Effector memory CD4-positive, alpha-beta T cell (primary cell): ENCODE results near the gene TPP2.

Experiments used
- DNase-seq, 3 donors: peaks; one replicate each; pipeline ENCODE4 v3.0.0-alpha.2; 2020
- H3K27ac ChIP-seq: 2 replicates; pipeline ENCODE4 v1.7.0; 2013; ENCODE audit warnings: mild to moderate bottlenecking, low read length, moderate library complexity; ENCODE audit not compliant: insufficient read depth, poor library complexity, severe bottlenecking
- H3K27me3 ChIP-seq: replicated peaks from 2 replicates; pipeline ENCODE4 v1.7.0; 2013; ENCODE audit warnings: mild to moderate bottlenecking, low read length; ENCODE audit not compliant: insufficient read depth, control insufficient read depth, poor library complexity, severe bottlenecking
- H3K36me3 ChIP-seq: 2 replicates; pipeline ENCODE4 v1.7.0; 2013; ENCODE audit warnings: mild to moderate bottlenecking, low read length, moderate library complexity; ENCODE audit not compliant: control insufficient read depth, insufficient read depth
- H3K4me1 ChIP-seq: 2 replicates; pipeline ENCODE4 v1.7.0; 2013; ENCODE audit warnings: low read length, mild to moderate bottlenecking; ENCODE audit not compliant: control insufficient read depth, insufficient read depth, poor library complexity, severe bottlenecking
- H3K4me3 ChIP-seq: 2 replicates; pipeline ENCODE4 v1.7.0; 2013; ENCODE audit warnings: low read length, low read depth, mild to moderate bottlenecking; ENCODE audit not compliant: insufficient read depth, poor library complexity, severe bottlenecking
- H3K9me3 ChIP-seq: 2 replicates; pipeline ENCODE4 v1.7.0; 2013; ENCODE audit warnings: mild to moderate bottlenecking, low read length, moderate library complexity; ENCODE audit not compliant: control insufficient read depth

TPP2 gene

DNA sequence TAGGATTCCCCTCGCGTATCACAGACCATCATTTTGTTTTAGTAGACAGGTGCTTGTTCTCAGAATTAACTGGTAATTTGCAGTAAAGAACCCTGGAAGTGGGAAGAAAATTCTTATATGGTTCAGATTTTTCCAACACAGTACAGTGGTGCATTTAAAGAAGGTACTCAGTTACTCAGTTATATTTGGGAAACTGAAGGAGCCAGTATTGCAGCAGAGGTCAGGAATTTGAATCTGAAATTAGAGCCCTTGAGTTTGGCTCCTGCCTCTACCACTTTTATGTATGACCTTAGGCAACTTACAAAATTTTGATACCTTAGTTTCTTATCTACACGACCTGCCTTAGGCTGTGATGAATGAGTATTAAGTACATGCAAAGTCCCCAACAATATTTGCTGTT is 78.3 kb downstream of the TPP2 start:
- peaks cover 56% of the 10 kb centered on the region for H3K36me3 ChIP-seq
- H3K9me3 ChIP-seq, result no peaks in the 10 kb centered on the region

GRCh38 chr13:102677122-102677521 is 80.3 kb downstream of the TPP2 start:
- no peaks in the 10 kb centered on the region for H3K27me3 ChIP-seq
- no peak for DNase-seq
- H3K36me3 ChIP-seq, result peaks cover 53% of the 10 kb centered on the region
- no peaks in the 10 kb centered on the region for H3K9me3 ChIP-seq
- no peaks in the 10 kb centered on the region for H3K4me1 ChIP-seq
- no peak overlapping the region for H3K4me3 ChIP-seq
- H3K27ac ChIP-seq, result no peak overlapping the region

More for the DNA sequence above, 78.3 kb downstream of the TPP2 start:
- DNase-seq, result no peak
- Histone ChIP-seq H3K4me3 (no peak overlapping the region), H3K27me3 (no peaks in the 10 kb centered on the region), H3K27ac (no peak overlapping the region), H3K4me1 (no peaks in the 10 kb centered on the region)

GRCh38 chr13:102678339-102679107 is 81.7 kb downstream of the TPP2 start:
- H3K36me3 ChIP-seq, result peaks cover 43% of the 10 kb centered on the region

GRCh38 chr13:102679449-102680132 is 82.8 kb downstream of the TPP2 start:
- H3K4me3 ChIP-seq, result no peak overlapping the region
- peaks cover 36% of the 10 kb centered on the region for H3K36me3 ChIP-seq

More at GRCh38 chr13:102678339-102679107, 81.7 kb downstream of the TPP2 start:
- Histone ChIP-seq H3K27ac (no peak overlapping the region), H3K27me3 (no peaks in the 10 kb centered on the region), H3K4me3 (no peak overlapping the region), H3K4me1 (no peaks in the 10 kb centered on the region), H3K9me3 (no peaks in the 10 kb centered on the region)
- no peak for DNase-seq

GRCh38 chr13:102680133-102680717 is 83.4 kb downstream of the TPP2 start:
- no peak overlapping the region for H3K27ac ChIP-seq
- H3K27me3 ChIP-seq, result no peaks in the 10 kb centered on the region
- DNase-seq, result no peak
- no peaks in the 10 kb centered on the region for H3K9me3 ChIP-seq
- H3K36me3 ChIP-seq, result peaks cover 30% of the 10 kb centered on the region
- H3K4me3 ChIP-seq, result no peak overlapping the region
- no peaks in the 10 kb centered on the region for H3K4me1 ChIP-seq

More at GRCh38 chr13:102679449-102680132, 82.8 kb downstream of the TPP2 start:
- H3K9me3 ChIP-seq, result no peaks in the 10 kb centered on the region
- DNase-seq, result no peak
- no peak overlapping the region for H3K27ac ChIP-seq
- no peaks in the 10 kb centered on the region for H3K27me3 ChIP-seq
- no peaks in the 10 kb centered on the region for H3K4me1 ChIP-seq

DNA sequence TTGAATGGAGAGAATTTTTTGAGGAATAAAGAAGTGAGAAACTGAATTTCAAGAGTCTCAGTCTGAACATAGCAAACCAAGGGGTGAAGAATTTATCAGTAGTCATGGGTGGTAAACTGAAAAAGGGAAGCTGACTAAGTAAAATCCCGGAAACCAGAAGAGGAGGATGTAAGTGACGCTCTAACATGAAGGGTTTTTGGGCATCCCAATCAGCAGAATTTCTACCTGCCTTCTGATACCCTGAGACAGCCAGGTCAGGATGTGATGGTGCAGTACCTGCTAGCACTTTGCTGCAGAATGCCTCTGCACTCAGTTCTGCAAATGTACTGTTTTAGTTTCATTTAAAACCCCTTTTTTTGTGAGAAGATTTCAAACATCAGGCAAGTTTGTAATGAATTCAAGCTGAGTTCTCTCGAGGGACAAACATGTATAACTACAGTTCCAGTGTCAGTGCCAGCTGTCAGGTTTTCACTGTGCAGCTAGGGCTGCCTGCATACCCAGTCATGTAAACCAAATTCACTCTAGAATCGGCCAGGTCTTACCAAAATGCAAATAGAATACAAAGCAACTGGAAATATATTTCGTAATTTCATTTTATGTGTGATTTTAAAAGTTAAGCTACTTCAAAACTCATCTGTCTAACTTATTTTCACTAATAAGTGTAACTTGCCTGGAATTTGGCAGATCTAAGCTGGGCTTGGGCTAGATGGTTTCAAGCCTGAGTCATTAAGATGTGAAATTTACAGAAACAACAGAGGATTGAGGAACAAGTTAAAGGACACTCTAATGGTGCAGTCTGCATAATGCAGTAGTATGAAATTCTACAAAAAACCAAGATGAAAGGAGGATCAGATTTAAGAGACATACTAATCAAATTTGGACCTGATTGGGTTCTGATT is 84.3 kb downstream of the TPP2 start:
- H3K27me3 ChIP-seq, result no peaks in the 10 kb centered on the region
- no peak overlapping the region for H3K27ac ChIP-seq
- no peaks in the 10 kb centered on the region for H3K9me3 ChIP-seq
- peaks cover 26% of the 10 kb centered on the region for H3K36me3 ChIP-seq
- DNase-seq, result no peak
- H3K4me1 ChIP-seq, result peaks cover under 1% of the 10 kb centered on the region
- no peak overlapping the region for H3K4me3 ChIP-seq

GRCh38 chr13:102682211-102682610 is 85.4 kb downstream of the TPP2 start:
- H3K9me3 ChIP-seq, result no peaks in the 10 kb centered on the region
- H3K27ac ChIP-seq, result no peak overlapping the region
- no peak overlapping the region for H3K4me3 ChIP-seq
- DNase-seq, result no peak
- peaks cover 6% of the 10 kb centered on the region for H3K4me1 ChIP-seq
- H3K27me3 ChIP-seq, result no peaks in the 10 kb centered on the region
- peaks cover 20% of the 10 kb centered on the region for H3K36me3 ChIP-seq

- Histone ChIP-seq H3K4me3 (no peak overlapping the region), H3K4me1 (peaks cover 6% of the 10 kb centered on the region), H3K27ac (no peak overlapping the region), H3K36me3 (peaks cover 15% of the 10 kb centered on the region), H3K9me3 (no peaks in the 10 kb centered on the region), H3K27me3 (no peaks in the 10 kb centered on the region)
- DNase-seq, result no peak
These were observed 85.9 kb downstream of the TPP2 start for GRCh38 chr13:102682727-102683126.

- Histone ChIP-seq H3K27ac (no peak overlapping the region), H3K9me3 (no peaks in the 10 kb centered on the region), H3K36me3 (peaks cover 9% of the 10 kb centered on the region), H3K27me3 (no peaks in the 10 kb centered on the region), H3K4me3 (no peak overlapping the region), H3K4me1 (peaks cover 6% of the 10 kb centered on the region)
- no peak for DNase-seq
These were observed 86.9 kb downstream of the TPP2 start for GRCh38 chr13:102683637-102684036.
